Measurements from ENCODE around the gene TACC3.

Gene TACC3

DNA sequence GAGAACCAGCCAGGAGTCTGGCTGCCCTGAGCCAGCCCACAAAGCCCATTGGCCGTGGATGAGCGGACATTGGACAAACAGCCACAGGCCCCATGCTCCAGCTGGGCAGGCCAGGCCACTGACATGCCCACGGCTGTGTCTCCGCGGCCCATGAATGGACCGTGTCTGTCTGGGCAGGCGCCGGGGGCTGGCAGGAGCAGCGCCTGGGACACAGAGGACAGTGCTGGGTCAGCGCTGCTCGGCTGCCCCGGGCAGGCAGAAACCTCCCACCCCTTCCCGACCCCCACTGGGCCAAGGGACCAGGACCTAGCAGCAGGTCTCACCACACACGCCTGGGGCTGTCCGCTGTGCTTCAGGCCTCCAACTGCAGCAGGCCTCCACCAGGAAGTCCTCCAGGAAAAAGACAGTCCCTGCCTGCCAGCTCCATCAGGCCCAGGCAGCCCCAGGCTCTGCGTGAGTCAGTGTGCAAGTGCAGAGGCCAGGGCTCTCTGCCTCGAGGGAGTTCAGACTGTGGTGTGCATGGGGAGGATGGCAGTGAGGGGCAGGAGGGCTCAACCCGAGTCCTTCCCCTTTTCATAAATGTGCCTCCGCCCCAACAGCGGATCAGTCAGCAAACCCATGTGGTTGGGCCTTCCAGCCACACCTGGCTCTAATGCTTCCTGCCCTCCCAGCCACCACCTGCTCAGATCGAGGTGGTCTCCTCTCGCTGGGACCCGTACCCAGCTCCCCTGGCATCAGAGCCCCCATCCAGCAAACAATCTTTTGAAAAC is 54.6 kb downstream of the TACC3 start:
- H3K4me1 Mint-ChIP-seq (ENCODE audit: low read depth in 2 of 2) = no peaks in the 10 kb centered on the region
- ATAC-seq (replicated peaks) (no peak), DNase-seq (no peak)
- H3K36me3 Mint-ChIP-seq (ENCODE audit: insufficient read depth) = no peaks in the 10 kb centered on the region
- H3K9me3 Mint-ChIP-seq = no peaks in the 10 kb centered on the region
- H3K4me3 Mint-ChIP-seq = no peak overlapping the region
- H3K27ac Mint-ChIP-seq = no peak overlapping the region
- peaks cover 0 to 26% of the 10 kb centered on the region in 2 donors for H3K27me3 Mint-ChIP-seq

DNA sequence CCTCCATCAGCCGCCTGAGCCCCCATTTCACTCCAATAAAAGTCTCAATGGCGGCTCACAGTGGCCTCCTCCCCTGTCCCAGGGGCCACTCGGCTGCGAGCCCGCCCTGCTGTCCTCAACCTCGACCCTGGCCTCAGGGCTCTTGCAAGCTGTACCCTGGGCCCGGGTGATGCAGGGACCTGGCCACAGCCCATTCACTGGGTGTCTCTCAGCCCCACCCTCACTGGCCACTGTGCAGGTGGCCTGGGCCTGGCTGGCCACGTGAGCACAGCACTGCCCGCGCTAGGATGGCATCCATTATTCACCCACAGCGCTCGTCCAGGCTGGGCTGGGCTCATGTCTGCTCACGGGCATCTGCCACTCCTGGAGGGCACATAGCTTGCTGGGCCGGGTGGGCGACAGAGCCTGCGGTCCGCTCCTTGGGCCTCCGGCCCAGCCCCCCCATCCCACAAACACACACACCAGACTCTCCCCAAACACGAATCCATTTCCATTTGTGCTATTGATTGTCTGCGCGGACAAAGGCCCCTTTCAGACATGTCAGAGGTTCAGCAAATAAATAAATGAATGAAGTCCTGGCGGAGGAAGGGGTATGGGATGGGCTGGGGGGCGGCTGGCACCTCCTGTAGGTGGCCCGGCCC is 55.3 kb downstream of the TACC3 start:
- Mint-ChIP-seq H3K9me3 (no peaks in the 10 kb centered on the region), H3K27me3 (peaks cover 0 to 26% of the 10 kb centered on the region in 2 donors), H3K4me3 (no peak overlapping the region), H3K36me3 (ENCODE audit: insufficient read depth) (no peaks in the 10 kb centered on the region), H3K4me1 (ENCODE audit: low read depth in 2 of 2) (no peaks in the 10 kb centered on the region), H3K27ac (no peak overlapping the region)
- DNase-seq = no peak
- ATAC-seq (replicated peaks) = no peak

DNA sequence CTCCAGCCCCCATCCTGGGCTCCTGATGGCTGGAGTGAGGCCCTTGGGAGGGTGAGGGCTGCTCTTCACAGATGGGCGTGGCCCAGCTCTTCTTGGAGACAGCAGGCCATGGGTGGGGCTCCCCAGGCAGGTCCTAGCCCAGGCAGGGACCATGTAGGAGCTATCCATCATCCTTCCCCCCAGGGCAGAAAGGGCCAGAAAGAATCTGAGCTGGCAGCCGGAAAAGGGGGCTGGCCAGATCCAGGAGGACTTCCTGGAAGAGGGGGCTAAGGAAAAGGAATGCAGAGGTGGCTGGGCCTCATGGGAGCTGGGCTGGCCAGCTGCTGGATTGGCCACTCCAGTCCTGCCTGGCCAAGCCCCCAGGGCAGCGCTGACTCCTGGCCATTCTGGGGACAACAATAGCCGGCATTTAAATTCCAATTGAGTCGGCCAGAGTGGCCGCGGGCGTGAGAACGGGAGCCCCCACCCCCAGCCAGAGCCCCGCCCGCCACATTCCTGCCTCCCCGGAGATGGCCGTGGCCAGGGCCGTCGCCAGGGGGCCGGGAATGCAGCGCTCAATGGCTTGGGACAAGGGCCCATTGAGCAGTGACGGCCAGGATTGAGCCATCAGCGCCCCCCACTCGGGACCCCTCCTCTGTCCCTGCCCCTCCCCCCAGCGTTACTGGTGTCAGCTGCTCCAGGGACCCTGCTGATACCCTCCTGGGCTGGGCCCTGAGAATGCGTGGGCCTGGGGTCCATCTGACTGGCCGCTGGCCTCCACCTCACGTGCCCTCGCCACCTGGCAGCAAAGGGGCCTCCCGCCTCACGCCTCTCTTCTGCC is 56.7 kb downstream of the TACC3 start:
- no peak overlapping the region for H3K4me3 Mint-ChIP-seq
- H3K9me3 Mint-ChIP-seq = no peaks in the 10 kb centered on the region
- H3K4me1 Mint-ChIP-seq (ENCODE audit: low read depth in 2 of 2) = no peaks in the 10 kb centered on the region
- peaks cover 0 to 26% of the 10 kb centered on the region in 2 donors for H3K27me3 Mint-ChIP-seq
- ATAC-seq (replicated peaks) (no peak), DNase-seq (no peak)
- no peaks in the 10 kb centered on the region for H3K36me3 Mint-ChIP-seq (ENCODE audit: insufficient read depth)
- H3K27ac Mint-ChIP-seq = no peak overlapping the region

DNA sequence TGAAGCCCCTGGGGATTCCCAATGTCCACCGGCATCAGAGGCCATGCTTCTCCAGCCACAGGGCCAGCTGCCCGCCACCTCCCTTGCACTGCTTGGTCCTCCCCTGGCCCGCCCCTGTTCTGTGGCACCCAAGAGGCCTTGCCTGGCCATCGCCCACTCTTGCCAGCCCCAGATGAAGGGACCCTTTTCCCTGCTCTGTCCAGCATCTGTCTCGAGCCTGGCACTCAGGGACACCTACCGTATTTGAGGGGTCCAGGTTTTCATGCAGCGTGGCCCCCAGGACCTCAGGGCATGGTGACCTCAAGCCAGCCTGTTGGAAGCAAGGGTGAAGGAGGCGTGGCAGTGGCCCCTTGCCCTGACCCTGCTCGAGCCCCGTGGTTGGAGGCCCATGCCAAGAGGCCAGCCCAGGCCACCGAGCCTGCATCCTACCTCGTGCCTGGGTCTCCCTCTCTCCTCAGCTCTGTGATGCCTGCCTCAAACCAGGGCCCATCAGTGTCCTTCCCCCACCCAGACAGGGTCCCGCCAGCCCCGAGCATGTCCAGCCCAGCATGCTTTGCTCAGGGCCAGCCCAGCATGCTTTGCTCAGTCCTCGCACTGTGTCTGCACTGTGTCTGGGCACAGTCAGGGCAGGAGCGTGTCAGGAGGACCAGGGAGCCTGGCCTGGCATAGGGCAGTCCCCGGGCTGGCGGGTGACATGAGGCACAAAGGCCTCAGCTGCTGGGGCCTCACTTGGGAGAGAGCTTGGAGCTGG is 57.5 kb downstream of the TACC3 start:
- DNase-seq = no peak
- no peak overlapping the region for H3K4me3 Mint-ChIP-seq
- H3K36me3 Mint-ChIP-seq (ENCODE audit: insufficient read depth) = peaks cover 3% of the 10 kb centered on the region
- H3K9me3 Mint-ChIP-seq = no peaks in the 10 kb centered on the region
- ATAC-seq (replicated peaks) = no peak
- peaks cover 0 to 21% of the 10 kb centered on the region in 2 donors for H3K27me3 Mint-ChIP-seq
- no peaks in the 10 kb centered on the region for H3K4me1 Mint-ChIP-seq (ENCODE audit: low read depth in 2 of 2)
- H3K27ac Mint-ChIP-seq = no peak overlapping the region

DNA sequence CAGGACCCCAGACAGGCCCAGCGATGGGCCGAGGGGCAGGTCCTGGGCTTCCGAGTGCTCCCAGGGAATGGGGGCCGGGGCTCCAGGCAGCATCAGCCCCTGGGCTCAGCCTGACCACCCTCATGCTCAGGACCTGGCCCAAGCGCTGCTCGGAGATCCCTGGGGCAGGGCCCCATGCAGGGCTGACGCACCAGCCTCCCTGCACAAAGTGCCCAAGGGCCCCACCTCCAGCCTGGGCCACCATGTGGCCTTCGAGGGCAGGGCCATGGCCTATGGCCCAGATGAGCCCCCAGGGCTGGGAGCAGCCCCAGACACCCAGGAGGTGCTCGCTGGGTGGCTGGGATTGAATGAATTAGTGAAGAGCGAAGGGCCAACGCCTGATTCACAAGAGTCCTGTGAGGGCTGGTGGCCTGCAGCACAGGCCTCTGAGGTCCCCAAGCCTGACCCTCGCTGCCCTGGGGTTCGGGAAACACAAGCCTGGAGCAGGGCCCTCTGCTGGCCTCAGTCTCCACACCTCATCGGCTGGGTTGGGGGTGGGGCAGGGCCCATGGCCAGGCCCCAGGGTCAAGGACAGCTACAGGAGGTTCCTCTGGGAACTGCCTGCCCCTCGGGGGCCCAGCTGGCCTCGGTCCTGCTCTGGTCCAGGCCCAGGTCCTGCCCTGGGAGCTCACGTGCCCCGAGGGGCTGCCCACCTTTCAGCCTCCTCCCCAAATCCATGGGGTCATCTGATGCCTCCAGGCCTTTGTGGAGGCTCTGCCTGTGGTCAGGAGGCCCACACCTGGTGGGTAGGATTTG is 58.5 kb downstream of the TACC3 start:
- Mint-ChIP-seq H3K36me3 (ENCODE audit: insufficient read depth) (peaks cover 3% of the 10 kb centered on the region), H3K27ac (no peak overlapping the region), H3K4me1 (ENCODE audit: low read depth in 2 of 2) (no peaks in the 10 kb centered on the region), H3K9me3 (no peaks in the 10 kb centered on the region), H3K4me3 (no peak overlapping the region), H3K27me3 (peaks cover 0 to 13% of the 10 kb centered on the region in 2 donors)
- ATAC-seq (replicated peaks) = no peak
- DNase-seq = no peak

DNA sequence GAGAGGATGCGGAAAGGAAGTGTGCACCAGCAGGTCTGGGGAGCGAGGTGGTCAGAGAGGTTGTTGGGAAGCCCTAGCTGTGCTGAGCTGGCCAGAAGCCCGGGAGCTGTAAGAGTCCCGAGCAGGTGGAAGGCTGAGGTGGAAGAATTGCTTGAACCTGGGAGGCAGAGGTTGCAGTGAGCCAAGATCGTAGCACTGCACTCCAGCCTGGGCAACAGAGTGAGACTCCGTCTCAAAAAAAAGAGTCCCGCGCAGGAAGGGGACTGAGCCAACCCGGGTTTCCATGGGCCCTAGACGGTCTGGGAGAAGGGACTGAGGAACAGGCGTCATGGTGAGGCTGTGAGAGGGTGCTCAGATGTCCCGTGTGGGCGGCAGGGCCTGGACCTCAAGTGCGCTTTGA is 59.1 kb downstream of the TACC3 start:
- no peak overlapping the region for H3K27ac Mint-ChIP-seq
- H3K27me3 Mint-ChIP-seq = peaks cover 0 to 13% of the 10 kb centered on the region in 2 donors
- H3K4me3 Mint-ChIP-seq = no peak overlapping the region
- ATAC-seq (replicated peaks) = no peak
- H3K36me3 Mint-ChIP-seq (ENCODE audit: insufficient read depth) = peaks cover 3% of the 10 kb centered on the region
- no peaks in the 10 kb centered on the region for H3K4me1 Mint-ChIP-seq (ENCODE audit: low read depth in 2 of 2)
- DNase-seq = no peak
- no peaks in the 10 kb centered on the region for H3K9me3 Mint-ChIP-seq

DNA sequence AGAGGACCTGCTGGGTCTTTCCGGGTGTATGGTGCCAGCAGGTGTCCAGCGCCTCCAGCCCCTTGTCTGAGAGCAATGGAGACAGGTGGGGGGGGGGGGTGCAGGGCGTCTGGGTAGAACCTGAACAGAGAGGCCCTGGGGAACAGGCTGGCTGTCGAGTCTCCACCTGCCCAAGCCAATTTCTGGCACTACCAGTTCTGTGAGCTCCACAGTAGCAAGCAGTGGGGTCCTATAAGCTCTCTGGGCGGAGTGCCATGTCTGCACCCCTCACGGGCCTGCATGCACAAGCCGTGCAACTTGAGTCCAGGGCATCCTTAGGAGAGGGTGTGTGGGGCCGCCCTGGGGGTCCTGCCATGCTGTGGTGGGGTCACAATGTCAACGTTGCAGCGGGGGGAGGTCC is 61.7 kb downstream of the TACC3 start:
- H3K27ac Mint-ChIP-seq = no peak overlapping the region
- H3K9me3 Mint-ChIP-seq = no peaks in the 10 kb centered on the region
- DNase-seq = no peak
- peaks cover 3% of the 10 kb centered on the region for H3K36me3 Mint-ChIP-seq (ENCODE audit: insufficient read depth)
- no peaks in the 10 kb centered on the region for H3K4me1 Mint-ChIP-seq (ENCODE audit: low read depth in 2 of 2)
- H3K4me3 Mint-ChIP-seq = no peak overlapping the region
- no peak for ATAC-seq (replicated peaks)
- no peaks in the 10 kb centered on the region for H3K27me3 Mint-ChIP-seq

DNA sequence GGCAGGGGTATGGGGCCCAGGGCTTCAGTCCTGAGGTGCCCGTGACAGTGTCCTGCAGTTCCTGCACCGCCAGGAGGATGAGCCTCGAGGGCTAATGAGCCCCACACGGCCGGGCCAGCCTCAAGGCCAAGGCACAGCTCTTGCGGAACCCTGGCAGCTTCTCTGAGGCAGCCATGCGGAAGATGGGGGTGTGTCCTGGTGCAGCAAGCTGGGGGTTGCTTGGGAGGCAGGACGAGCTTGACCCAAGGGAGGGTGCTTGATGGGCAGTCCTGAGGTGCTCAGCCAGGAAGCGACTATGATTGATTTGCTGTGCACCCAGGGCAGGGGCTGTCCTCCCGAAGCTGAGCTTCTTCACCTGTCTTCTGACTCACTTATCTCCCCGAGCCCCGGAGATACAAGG is 62.6 kb downstream of the TACC3 start:
- Mint-ChIP-seq H3K4me3 (no peak overlapping the region), H3K27me3 (no peaks in the 10 kb centered on the region), H3K27ac (no peak overlapping the region), H3K36me3 (ENCODE audit: insufficient read depth) (peaks cover 3% of the 10 kb centered on the region), H3K4me1 (ENCODE audit: low read depth in 2 of 2) (no peaks in the 10 kb centered on the region), H3K9me3 (no peaks in the 10 kb centered on the region)
- DNase-seq (no peak), ATAC-seq (replicated peaks) (no peak)

DNA sequence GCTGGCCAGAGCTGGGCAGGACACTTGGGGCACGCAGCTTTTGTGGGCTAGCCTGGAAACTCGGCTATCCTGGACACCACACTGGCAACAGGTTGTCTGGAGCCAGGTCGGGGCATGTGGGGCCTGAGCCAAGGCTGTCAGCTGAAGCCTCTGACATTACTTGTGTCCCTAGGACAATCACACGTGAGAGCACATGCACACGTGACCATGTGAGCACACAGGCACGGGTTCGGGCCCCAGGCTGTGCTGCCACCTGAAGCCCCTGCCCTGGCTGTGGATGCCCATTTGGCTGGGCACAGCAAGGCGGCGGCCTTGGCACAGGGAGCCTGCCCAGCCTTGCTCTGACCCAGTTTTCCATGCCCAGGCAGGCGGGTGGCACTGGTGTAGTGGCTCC is 63.1 kb downstream of the TACC3 start:
- Mint-ChIP-seq H3K4me1 (ENCODE audit: low read depth in 2 of 2) (no peaks in the 10 kb centered on the region), H3K36me3 (ENCODE audit: insufficient read depth) (peaks cover 3% of the 10 kb centered on the region), H3K27ac (no peak overlapping the region), H3K9me3 (no peaks in the 10 kb centered on the region), H3K4me3 (no peak overlapping the region), H3K27me3 (no peaks in the 10 kb centered on the region)
- ATAC-seq (replicated peaks) (no peak), DNase-seq (no peak)

DNA sequence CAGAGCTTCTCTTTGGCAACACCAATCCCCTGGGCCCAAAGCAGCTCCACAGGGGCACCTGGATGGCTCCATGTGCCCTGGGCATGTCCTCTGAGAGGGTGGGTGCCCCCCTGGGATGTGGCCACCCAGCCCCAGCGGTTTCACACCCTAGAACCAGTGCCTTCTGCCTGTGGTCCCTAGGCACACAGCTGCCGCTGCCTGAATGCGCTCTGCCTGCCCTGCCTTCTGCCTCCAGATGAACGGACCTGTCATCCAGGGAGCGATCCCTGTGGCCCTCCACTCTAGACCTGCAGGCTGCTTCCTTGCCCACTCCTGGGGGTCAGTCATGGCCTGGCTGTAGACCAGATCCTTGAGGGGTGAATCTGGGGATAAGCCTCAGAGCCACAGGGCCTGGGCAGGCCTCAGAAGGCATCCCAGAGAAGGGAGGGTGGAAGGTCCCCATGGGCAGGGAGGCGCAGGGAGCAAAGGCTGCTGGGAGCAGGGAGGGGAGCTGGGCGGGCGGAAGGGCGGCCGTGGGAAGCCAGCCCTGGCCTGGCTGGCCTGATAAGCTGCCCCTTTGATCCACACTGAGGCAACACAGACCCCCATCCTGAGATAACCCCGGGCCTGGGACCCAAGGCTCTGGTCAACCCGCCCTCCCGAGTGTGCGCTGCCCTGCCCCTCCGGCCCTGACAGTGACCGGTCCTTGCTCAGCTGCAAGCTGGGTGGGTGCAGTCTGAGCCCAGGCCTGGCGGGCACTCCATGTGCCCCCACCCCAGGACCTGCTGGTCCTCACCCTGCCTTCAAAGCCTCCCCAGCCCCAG is 63.7 kb downstream of the TACC3 start:
- Mint-ChIP-seq H3K27me3 (no peaks in the 10 kb centered on the region), H3K36me3 (ENCODE audit: insufficient read depth) (peaks cover 3% of the 10 kb centered on the region), H3K4me1 (ENCODE audit: low read depth in 2 of 2) (no peaks in the 10 kb centered on the region), H3K27ac (no peak overlapping the region), H3K4me3 (no peak overlapping the region), H3K9me3 (no peaks in the 10 kb centered on the region)
- ATAC-seq (replicated peaks) = no peak
- DNase-seq = no peak

DNA sequence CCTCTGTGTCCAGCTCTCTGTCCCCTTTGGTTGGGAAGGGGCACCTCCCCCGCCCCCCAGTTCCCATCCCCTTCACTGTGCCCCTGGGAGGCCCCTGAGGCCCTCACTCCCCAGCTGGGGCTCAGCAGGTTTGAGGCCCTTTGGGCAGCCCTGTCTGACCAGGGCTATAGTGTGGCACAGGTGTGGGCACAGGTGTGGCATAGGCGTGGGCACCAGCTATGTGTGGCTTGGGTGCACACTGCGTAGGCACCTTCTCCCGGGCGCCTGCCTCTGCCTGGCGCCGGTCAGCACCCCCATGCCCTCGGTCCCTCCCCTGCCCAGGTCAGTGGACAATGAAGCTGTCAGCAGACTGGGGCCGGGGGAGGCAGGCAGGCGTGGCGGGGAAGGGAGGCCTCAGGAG is 64.3 kb downstream of the TACC3 start:
- no peak for ATAC-seq (replicated peaks)
- peaks cover 3% of the 10 kb centered on the region for H3K36me3 Mint-ChIP-seq (ENCODE audit: insufficient read depth)
- H3K4me3 Mint-ChIP-seq = no peak overlapping the region
- peaks cover 1 to 5% of the 10 kb centered on the region in 2 donors for H3K27me3 Mint-ChIP-seq
- no peak overlapping the region for H3K27ac Mint-ChIP-seq
- no peak for DNase-seq
- no peaks in the 10 kb centered on the region for H3K4me1 Mint-ChIP-seq (ENCODE audit: low read depth in 2 of 2)
- H3K9me3 Mint-ChIP-seq = no peaks in the 10 kb centered on the region
